GM12878 (cell line): Measurements from ENCODE around the gene GTSF1L.

Experiments
- BCL11A ChIP-seq: IDR thresholded peaks from 2 replicates; pipeline ENCODE4 v1.6.1; 2011; ENCODE audit warnings: low read depth, low read length
- EGR1 ChIP-seq, 2 experiments: IDR thresholded peaks; 1 replicate in 1 of 2; 2 replicates in 1 of 2; pipeline ENCODE4 v1.6.1; 2011 to 2012; ENCODE audit warnings: low read depth in 2 of 2, low read length in 2 of 2, borderline replicate concordance in 1 of 2, mild to moderate bottlenecking in 1 of 2, moderate library complexity in 1 of 2
- MYC ChIP-seq: IDR thresholded peaks from 2 replicates; pipeline ENCODE4 v1.6.1; 2011; ENCODE audit warnings: mild to moderate bottlenecking, low read length, moderate library complexity, inconsistent platforms; ENCODE audit not compliant: insufficient read depth, insufficient replicate concordance, insufficient read length, severe bottlenecking
- POLR2A ChIP-seq: IDR thresholded peaks from 2 replicates; pipeline ENCODE4 v1.6.1; 2011; ENCODE audit warnings: low read depth, mild to moderate bottlenecking, low read length
- SP1 ChIP-seq: IDR thresholded peaks from one replicate; pipeline ENCODE4 v1.6.1; 2011; ENCODE audit warnings: low read depth, low read length
- SREBF2 ChIP-seq: IDR thresholded peaks from 2 replicates; pipeline ENCODE4 v1.6.1; 2012; ENCODE audit warnings: mild to moderate bottlenecking, low read length
- TBL1XR1 ChIP-seq: IDR thresholded peaks from 2 replicates; pipeline ENCODE4 v1.6.1; 2012; ENCODE audit warnings: low read depth, low read length, improper control_type of control experiment
- ZBED1 ChIP-seq: IDR thresholded peaks from 2 replicates; pipeline ENCODE4 v1.6.1; 2016; ENCODE audit warnings: borderline replicate concordance
- TF ChIP-seq, protein P1 (sequence below), 3 experiments: IDR thresholded peaks in 2 of 3; conservative IDR thresholded peaks in 1 of 3; 2 replicates each; pipeline ENCODE4 v1.5.1; 2011; ENCODE audit warnings: low read depth in 3 of 3, low read length in 3 of 3, mild to moderate bottlenecking in 3 of 3, control low read depth in 2 of 3, moderate library complexity in 2 of 3, inconsistent platforms in 1 of 3, mixed read lengths in 1 of 3; ENCODE audit not compliant: control insufficient read depth in 2 of 3, insufficient read depth in 1 of 3; ENCODE audit errors: extremely low read depth in 1 of 3
- TF ChIP-seq, protein P2 (sequence below): fragments of 450-650 bp; IDR thresholded peaks from 2 replicates; pipeline ENCODE4 v1.6.1; 2014; ENCODE audit warnings: mild to moderate bottlenecking
- TF ChIP-seq, protein P3 (sequence below): IDR thresholded peaks from 2 replicates; pipeline ENCODE4 v1.6.1; 2012; ENCODE audit warnings: mild to moderate bottlenecking, low read depth, low read length
- TF ChIP-seq, protein P4 (sequence below): fragments of 450-650 bp; IDR thresholded peaks from 2 replicates; pipeline ENCODE4 v1.6.1; 2016; ENCODE audit warnings: mild to moderate bottlenecking, moderate library complexity, borderline replicate concordance

- TF ChIP-seq BCL11A (no peak), ZBED1 (no peak), SP1 (no peak), MYC (no peak), POLR2A (no peak), SREBF2 (no peak), TBL1XR1 (no peak), EGR1 (IDR thresholded peaks at IDR 0.05; ENCODE audit: borderline replicate concordance in 1 of 2, low read depth in 2 of 2, low read length in 2 of 2) (no peak)
- TF ChIP-seq, protein P1, sequence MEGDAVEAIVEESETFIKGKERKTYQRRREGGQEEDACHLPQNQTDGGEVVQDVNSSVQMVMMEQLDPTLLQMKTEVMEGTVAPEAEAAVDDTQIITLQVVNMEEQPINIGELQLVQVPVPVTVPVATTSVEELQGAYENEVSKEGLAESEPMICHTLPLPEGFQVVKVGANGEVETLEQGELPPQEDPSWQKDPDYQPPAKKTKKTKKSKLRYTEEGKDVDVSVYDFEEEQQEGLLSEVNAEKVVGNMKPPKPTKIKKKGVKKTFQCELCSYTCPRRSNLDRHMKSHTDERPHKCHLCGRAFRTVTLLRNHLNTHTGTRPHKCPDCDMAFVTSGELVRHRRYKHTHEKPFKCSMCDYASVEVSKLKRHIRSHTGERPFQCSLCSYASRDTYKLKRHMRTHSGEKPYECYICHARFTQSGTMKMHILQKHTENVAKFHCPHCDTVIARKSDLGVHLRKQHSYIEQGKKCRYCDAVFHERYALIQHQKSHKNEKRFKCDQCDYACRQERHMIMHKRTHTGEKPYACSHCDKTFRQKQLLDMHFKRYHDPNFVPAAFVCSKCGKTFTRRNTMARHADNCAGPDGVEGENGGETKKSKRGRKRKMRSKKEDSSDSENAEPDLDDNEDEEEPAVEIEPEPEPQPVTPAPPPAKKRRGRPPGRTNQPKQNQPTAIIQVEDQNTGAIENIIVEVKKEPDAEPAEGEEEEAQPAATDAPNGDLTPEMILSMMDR (IDR thresholded peaks at IDR 0.05 in 2 of 3, conservative IDR thresholded peaks at IDR 0.05 in 1 of 3; ENCODE audit: control insufficient read depth in 2 of 3, extremely low read depth in 1 of 3, insufficient read depth in 1 of 3, low read depth in 3 of 3, low read length in 3 of 3), result no peak
- TF ChIP-seq, protein P2, sequence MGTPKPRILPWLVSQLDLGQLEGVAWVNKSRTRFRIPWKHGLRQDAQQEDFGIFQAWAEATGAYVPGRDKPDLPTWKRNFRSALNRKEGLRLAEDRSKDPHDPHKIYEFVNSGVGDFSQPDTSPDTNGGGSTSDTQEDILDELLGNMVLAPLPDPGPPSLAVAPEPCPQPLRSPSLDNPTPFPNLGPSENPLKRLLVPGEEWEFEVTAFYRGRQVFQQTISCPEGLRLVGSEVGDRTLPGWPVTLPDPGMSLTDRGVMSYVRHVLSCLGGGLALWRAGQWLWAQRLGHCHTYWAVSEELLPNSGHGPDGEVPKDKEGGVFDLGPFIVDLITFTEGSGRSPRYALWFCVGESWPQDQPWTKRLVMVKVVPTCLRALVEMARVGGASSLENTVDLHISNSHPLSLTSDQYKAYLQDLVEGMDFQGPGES, result no peak
- TF ChIP-seq, protein P3, sequence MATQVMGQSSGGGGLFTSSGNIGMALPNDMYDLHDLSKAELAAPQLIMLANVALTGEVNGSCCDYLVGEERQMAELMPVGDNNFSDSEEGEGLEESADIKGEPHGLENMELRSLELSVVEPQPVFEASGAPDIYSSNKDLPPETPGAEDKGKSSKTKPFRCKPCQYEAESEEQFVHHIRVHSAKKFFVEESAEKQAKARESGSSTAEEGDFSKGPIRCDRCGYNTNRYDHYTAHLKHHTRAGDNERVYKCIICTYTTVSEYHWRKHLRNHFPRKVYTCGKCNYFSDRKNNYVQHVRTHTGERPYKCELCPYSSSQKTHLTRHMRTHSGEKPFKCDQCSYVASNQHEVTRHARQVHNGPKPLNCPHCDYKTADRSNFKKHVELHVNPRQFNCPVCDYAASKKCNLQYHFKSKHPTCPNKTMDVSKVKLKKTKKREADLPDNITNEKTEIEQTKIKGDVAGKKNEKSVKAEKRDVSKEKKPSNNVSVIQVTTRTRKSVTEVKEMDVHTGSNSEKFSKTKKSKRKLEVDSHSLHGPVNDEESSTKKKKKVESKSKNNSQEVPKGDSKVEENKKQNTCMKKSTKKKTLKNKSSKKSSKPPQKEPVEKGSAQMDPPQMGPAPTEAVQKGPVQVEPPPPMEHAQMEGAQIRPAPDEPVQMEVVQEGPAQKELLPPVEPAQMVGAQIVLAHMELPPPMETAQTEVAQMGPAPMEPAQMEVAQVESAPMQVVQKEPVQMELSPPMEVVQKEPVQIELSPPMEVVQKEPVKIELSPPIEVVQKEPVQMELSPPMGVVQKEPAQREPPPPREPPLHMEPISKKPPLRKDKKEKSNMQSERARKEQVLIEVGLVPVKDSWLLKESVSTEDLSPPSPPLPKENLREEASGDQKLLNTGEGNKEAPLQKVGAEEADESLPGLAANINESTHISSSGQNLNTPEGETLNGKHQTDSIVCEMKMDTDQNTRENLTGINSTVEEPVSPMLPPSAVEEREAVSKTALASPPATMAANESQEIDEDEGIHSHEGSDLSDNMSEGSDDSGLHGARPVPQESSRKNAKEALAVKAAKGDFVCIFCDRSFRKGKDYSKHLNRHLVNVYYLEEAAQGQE, result no peak
- TF ChIP-seq, protein P4, sequence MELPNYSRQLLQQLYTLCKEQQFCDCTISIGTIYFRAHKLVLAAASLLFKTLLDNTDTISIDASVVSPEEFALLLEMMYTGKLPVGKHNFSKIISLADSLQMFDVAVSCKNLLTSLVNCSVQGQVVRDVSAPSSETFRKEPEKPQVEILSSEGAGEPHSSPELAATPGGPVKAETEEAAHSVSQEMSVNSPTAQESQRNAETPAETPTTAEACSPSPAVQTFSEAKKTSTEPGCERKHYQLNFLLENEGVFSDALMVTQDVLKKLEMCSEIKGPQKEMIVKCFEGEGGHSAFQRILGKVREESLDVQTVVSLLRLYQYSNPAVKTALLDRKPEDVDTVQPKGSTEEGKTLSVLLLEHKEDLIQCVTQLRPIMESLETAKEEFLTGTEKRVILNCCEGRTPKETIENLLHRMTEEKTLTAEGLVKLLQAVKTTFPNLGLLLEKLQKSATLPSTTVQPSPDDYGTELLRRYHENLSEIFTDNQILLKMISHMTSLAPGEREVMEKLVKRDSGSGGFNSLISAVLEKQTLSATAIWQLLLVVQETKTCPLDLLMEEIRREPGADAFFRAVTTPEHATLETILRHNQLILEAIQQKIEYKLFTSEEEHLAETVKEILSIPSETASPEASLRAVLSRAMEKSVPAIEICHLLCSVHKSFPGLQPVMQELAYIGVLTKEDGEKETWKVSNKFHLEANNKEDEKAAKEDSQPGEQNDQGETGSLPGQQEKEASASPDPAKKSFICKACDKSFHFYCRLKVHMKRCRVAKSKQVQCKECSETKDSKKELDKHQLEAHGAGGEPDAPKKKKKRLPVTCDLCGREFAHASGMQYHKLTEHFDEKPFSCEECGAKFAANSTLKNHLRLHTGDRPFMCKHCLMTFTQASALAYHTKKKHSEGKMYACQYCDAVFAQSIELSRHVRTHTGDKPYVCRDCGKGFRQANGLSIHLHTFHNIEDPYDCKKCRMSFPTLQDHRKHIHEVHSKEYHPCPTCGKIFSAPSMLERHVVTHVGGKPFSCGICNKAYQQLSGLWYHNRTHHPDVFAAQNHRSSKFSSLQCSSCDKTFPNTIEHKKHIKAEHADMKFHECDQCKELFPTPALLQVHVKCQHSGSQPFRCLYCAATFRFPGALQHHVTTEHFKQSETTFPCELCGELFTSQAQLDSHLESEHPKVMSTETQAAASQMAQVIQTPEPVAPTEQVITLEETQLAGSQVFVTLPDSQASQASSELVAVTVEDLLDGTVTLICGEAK, result no peak
Measured at GRCh38 chr20:43726811-43727338, at the start of gene GTSF1L.
